Activated CD4-positive, alpha-beta T cell treated with anti-CD3 and anti-CD28 coated beads for 24 hours (primary cell): Measurements from ENCODE around the gene PLK5.

Experiments
- DNase-seq, 2 donors: peaks; one replicate each; pipeline ENCODE4 v3.0.0-alpha.2; 2020; ENCODE audit warnings: low read depth in 2 of 2

The PLK5 gene

GRCh38 chr19:1555487-1556389 is 31.9 kb downstream of the PLK5 start:
- DNase-seq, result no peak

GRCh38 chr19:1556390-1557070 is 32.7 kb downstream of the PLK5 start:
- DNase-seq, result no peak

- DNase-seq, result no peak
Measured at GRCh38 chr19:1558552-1558951, 34.7 kb downstream of the PLK5 start.

GRCh38 chr19:1560286-1560882 is 36.5 kb downstream of the PLK5 start:
- DNase-seq, result no peak

GRCh38 chr19:1561236-1561842 is 37.5 kb downstream of the PLK5 start:
- DNase-seq, result no peak

- DNase-seq, result no peak
Measured at GRCh38 chr19:1563251-1563650, 39.4 kb downstream of the PLK5 start.

- DNase-seq, result no peak
Measured at GRCh38 chr19:1566392-1567115, 42.7 kb downstream of the PLK5 start.

GRCh38 chr19:1567116-1567847 is 43.4 kb downstream of the PLK5 start:
- no peak for DNase-seq

- DNase-seq, result no peak
Measured at GRCh38 chr19:1567848-1568227, 44.0 kb downstream of the PLK5 start.

- DNase-seq, result peak; percentile 68 to 73
Measured at GRCh38 chr19:1568320-1569019, 44.6 kb downstream of the PLK5 start, which contains the start of gene MEX3D. Gene MEX3D (minus strand): TSS chr19:1568325. CDS start chr19:1568058, 267 bp downstream.

- no peak for DNase-seq
Measured at GRCh38 chr19:1569997-1570396, 46.1 kb downstream of the PLK5 start.

- DNase-seq, result no peak
Measured at GRCh38 chr19:1570836-1571235, 47.0 kb downstream of the PLK5 start.

- DNase-seq, result no peak
Measured at GRCh38 chr19:1571358-1571757, 47.5 kb downstream of the PLK5 start.

- no peak for DNase-seq
Measured at GRCh38 chr19:1572795-1573194, 48.9 kb downstream of the PLK5 start.

- no peak for DNase-seq
Measured at GRCh38 chr19:1574354-1575136, 50.7 kb downstream of the PLK5 start.

GRCh38 chr19:1575323-1576241 is 51.7 kb downstream of the PLK5 start:
- no peak for DNase-seq

GRCh38 chr19:1576242-1577089 is 52.6 kb downstream of the PLK5 start:
- DNase-seq, result no peak
